ENCODE data around the gene NUP43.
"Not testable (repeated sequence)": the region's sequence is repeated elsewhere in the genome, so short reads cannot be mapped to it uniquely, and the experiment has no call there.

Gene NUP43

DNA sequence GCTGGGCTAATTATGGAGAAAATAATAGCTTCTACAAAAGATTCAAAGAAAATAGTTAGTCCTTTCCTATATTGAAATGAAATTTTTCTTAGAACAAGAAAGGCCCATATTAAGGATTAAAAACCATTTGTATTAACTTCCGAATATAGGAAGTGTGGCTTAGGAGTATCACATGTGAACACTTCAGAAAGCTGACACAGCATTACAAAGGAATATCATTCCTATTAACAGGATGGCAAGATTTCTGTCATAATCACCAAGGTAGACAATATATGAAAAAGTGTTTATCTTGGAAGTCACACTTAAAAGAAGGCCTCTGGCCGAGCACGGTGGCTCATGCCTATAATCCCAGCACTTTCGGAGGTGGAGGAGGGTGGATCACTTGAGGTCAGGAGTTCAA, 23.1 kb downstream of the NUP43 start:
- ATAC-seq = no peak
- no peak overlapping the region for H3K27ac Mint-ChIP-seq
- no peak overlapping the region for H3K4me3 Mint-ChIP-seq
- H3K4me1 Mint-ChIP-seq = peaks cover 7% of the 10 kb centered on the region
- H3K27me3 Mint-ChIP-seq = no peaks in the 10 kb centered on the region
- no peaks in the 10 kb centered on the region for H3K9me3 Mint-ChIP-seq
- no peak for DNase-seq

DNA sequence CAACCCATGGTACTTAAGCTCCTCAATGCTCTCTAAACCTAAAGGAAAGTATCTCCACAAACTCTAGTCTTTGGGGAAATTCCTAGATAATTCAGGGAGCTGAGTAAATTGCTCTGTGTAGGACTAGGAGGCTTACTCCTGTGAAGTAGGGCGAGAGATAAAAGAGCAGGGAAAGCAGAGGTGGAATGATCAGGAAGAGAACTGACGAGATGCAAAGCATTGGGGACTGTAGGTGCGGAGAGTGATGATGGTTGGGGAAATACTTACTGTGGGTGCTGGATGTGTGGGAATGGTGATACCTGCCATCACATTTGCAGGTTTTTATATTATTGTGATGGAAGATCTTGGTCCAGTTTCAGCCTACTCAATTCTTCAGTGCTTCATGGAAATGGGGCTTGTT, 26.8 kb downstream of the NUP43 start:
- Mint-ChIP-seq H3K9me3 (no peaks in the 10 kb centered on the region), H3K4me1 (peaks cover 15% of the 10 kb centered on the region), H3K27me3 (no peaks in the 10 kb centered on the region), H3K27ac (no peak overlapping the region), H3K4me3 (no peak overlapping the region)
- DNase-seq (no peak), ATAC-seq (no peak)

DNA sequence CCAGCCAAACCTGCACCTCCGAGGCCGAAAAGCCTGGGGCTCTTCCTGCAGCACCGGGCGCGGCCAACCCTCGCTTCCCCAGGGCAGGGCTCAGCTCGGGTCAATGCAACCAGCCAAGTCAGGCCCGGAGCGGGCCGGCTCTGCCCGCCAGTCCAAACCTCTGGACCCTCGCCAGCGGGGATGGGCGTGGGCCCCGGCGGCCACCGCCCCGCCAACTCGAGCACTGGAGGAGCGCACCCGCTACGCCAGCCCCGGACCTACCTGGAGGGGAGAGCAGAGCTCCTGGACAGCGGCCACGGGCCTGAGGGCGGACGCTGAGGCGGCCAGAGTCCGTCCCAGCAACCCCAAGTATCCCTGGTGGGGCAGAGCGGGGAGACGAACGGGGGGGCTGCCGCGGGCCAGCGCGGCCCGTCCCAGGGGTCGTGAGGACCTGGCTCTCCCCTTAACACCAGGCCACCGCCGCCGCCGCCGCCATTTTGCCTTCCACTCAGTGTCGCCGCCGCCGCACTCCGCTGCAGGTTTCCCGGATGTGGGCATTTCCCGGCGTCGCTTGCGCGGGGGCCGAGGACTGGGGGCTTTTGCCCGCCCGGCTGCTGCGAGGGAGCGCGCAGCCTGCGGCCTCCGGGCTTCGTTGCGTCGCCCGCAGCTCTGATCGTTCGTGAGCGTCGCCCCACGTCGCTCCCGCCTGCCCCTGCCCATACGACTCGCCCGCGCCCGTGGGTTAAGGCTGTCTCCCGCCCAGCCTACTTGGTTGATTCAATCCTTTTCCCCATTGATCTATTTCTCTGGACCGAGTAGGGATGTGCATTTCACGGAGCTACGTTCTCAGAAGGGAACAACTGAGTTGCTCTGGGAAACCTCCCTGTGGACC, 28.5 kb downstream of the NUP43 start, which contains the start of gene LATS1:
LATS1 (minus strand) TSS at position 514 of the 871 bp plus-strand sequence. CDS start 15,975 bp downstream, outside the sequence.
- ATAC-seq (peak; percentile 94), DNase-seq (peak; percentile 91 to 93)
- Mint-ChIP-seq H3K4me1 (peaks cover 18% of the 10 kb centered on the region), H3K4me3 (peak within 1 kb of the TSS; percentile 98 to 100), H3K27me3 (no peaks in the 10 kb centered on the region), H3K27ac (peak within 1 kb of the TSS; percentile 97 to 98), H3K9me3 (no peaks in the 10 kb centered on the region)

DNA sequence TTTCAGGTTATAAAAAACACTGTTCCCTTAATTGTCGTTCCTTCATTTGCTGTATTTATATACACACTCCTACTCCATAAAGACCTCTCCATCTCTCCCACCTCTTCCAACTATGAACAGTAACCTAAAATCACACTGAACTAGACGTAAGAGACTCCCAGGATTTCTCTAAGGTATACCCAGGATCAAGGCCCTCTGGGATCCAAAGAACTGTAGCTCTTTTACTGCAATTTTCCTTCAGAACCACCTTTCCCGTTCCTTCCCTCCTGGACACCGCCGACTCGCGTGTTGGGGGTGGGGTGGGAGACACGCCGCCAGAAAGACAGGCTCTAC, 29.1 kb downstream of the NUP43 start:
- H3K4me1 Mint-ChIP-seq = peaks cover 18% of the 10 kb centered on the region
- H3K27ac Mint-ChIP-seq = peak overlapping the region; percentile 97 to 98
- H3K4me3 Mint-ChIP-seq = peak overlapping the region; percentile 98 to 100
- no peaks in the 10 kb centered on the region for H3K9me3 Mint-ChIP-seq
- H3K27me3 Mint-ChIP-seq = no peaks in the 10 kb centered on the region
- ATAC-seq (no peak), DNase-seq (no peak)

DNA sequence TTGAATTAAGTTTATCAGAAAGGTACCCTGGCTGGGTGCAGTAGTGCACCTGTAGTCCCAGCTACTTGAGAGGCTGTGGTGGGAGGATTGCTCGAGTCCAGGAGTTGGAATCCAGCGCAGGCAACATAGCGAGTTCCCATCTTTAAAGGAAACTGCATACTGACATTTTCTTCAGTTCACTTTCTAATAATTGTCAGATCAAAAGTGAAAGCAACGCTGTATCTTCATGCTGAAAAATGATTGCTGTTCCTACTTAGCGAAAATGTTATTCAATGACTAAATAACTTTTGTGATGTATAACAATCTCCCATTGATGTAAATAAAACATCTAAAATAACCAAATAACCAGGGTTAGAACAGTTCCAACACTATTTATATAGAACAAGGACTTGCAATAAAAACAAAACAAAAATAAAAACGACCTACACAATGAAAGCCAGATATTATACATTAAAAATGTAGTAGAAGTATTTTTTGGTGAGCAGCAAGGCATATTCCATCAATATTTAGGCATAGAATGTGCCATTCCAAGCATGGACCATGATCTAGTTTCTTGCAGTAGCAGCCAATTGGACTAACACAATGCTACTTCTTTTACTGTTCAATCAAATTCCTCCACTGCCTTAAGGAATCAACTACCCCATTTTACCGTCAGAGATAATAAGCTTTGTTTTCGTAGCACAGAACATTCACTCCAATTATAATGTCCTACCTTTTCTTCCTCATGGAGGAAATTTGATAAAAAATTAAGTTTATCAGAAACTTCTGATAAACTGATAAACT, 30.0 kb downstream of the NUP43 start:
- peak overlapping the region; percentile 57 to 89 for H3K27ac Mint-ChIP-seq
- no peaks in the 10 kb centered on the region for H3K9me3 Mint-ChIP-seq
- peak overlapping the region; percentile 98 to 100 for H3K4me3 Mint-ChIP-seq
- no peak for ATAC-seq
- DNase-seq = no peak
- no peaks in the 10 kb centered on the region for H3K27me3 Mint-ChIP-seq
- peaks cover 25% of the 10 kb centered on the region for H3K4me1 Mint-ChIP-seq

DNA sequence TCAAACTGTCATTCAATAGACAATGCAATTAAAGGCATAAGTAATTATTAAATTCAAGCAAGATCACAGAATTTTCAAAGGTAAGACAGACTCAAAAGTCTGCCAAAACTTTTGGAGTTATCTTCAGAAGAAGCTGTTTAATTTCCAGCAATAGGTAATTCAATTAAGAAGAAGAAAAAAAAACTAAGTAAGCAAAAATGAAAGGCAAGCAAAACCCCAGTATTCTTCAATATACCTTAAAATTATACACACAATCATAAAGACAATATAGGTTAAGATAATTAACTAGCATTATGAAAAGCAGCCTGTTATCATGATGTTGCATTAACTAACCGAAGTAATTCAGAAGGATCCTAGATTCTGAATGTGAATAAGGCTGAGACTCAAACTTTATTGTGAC, 31.9 kb downstream of the NUP43 start:
- H3K27me3 Mint-ChIP-seq = no peaks in the 10 kb centered on the region
- no peaks in the 10 kb centered on the region for H3K9me3 Mint-ChIP-seq
- ATAC-seq (no peak), DNase-seq (no peak)
- H3K4me1 Mint-ChIP-seq = peaks cover 42% of the 10 kb centered on the region
- no peak overlapping the region for H3K27ac Mint-ChIP-seq
- no peak overlapping the region for H3K4me3 Mint-ChIP-seq

DNA sequence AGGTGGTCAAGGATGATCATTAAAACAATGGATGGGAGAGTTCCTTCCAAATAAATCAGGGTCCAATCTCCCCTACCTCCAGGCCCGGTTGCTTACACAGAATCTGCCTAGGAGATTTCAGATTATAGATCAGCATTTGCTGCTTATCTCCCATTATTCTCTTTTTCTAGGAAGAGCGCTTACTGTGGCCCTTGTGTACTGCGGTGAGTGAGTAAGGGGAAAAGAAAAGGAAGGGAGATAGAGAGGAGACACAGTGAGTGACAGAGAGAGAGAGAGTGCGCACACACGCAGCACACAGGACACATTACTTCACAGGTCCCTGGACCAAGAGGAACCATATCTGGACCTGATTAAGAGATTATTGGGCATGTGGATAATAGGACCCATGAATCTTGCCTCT, 34.6 kb downstream of the NUP43 start:
- DNase-seq = no peak
- Mint-ChIP-seq H3K4me3 (no peak overlapping the region), H3K27ac (no peak overlapping the region), H3K4me1 (peaks cover 56% of the 10 kb centered on the region), H3K27me3 (no peaks in the 10 kb centered on the region), H3K9me3 (no peaks in the 10 kb centered on the region)
- ATAC-seq = no peak

DNA sequence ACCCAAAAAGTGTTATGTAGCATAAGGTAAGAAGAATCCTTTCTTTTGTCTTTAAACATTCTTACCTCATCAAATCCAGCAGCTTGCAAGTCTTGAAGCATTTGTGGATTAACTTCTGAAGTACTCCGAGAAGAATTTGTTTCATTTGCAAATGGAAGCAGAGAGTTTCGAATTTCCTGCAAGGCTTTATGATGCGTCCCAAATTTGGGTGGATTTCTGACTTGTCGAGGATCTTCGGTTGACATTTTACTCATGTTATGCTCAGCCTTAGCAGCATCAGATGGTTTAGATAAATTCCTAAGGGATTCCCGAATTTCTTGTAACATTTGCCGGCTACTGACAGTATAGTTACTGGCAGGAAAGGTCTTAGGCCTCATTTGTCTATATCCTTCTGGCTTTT, 44.6 kb downstream of the NUP43 start:
- DNase-seq = no peak
- Mint-ChIP-seq H3K27me3 (no peaks in the 10 kb centered on the region), H3K9me3 (no peaks in the 10 kb centered on the region), H3K27ac (no peak overlapping the region), H3K4me3 (no peak overlapping the region), H3K4me1 (peaks cover 15% of the 10 kb centered on the region)
- ATAC-seq = no peak

DNA sequence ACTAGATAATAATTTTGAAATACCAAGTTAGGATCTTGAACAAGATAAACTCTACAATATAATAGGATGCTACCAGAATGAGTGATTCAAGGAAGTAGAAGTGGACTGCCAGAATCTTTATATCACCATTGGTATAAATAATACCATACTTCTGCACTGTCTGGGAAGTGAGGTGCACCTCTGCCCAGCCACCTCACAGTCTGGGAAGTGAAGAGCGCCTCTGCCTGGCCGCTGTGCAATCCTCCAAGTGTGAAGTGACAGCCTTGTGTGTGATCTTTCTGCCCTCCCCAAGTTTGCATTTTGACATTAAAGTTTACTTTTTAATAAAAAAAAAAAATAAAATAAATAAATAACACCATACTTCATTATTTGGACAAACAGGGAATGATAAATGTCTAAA, 47.2 kb downstream of the NUP43 start:
- Mint-ChIP-seq H3K4me1 (peaks cover 8% of the 10 kb centered on the region), H3K9me3 (no peaks in the 10 kb centered on the region), H3K27ac (peak overlapping the region in 1 of 2 donors; percentile 9), H3K27me3 (no peaks in the 10 kb centered on the region), H3K4me3 (no peak overlapping the region)
- ATAC-seq = no peak
- DNase-seq = no peak

DNA sequence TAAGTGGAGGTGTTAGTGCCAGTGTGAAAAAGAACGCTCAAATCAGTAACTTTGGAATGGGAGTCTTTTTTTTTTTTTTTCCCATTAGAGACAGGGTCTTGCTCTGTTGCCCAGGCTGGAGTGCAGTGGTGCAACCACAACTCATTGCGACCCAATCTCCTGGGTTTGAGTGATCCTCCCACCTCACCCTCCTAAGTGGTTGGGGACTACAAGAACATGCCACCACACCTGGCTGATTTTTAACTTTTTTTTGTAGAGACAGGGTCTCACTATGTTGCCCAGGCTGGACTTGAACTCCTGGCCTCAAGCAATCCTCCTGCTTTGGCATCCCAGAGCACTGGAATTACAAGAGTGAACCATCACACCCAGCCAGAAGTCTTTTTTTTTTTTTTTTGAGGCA, 48.2 kb downstream of the NUP43 start:
- H3K4me3 Mint-ChIP-seq = no peak overlapping the region
- no peaks in the 10 kb centered on the region for H3K27me3 Mint-ChIP-seq
- H3K27ac Mint-ChIP-seq = peak overlapping the region in 1 of 2 donors; percentile 42
- DNase-seq (no peak), ATAC-seq (no peak)
- H3K4me1 Mint-ChIP-seq = peaks cover 8% of the 10 kb centered on the region
- no peaks in the 10 kb centered on the region for H3K9me3 Mint-ChIP-seq

DNA sequence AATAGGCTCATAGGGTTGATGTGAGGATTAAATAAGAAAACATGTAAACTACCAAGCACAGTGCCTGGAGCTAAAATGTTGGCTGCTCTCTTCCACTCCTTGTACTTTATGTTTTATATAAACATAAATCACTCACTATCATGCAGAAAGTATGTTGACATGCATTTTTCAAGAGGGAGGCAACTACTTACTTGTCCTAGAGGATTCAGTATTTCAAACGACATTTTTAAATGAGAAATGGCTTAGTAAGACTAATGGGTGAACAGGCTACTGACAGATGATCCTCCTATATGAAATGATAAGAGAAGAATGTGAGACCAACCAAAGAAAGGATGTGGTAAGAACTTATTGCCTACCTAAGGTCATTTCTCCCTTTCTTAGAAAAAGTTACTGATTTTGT, 49.4 kb downstream of the NUP43 start:
- ATAC-seq = no peak
- H3K4me1 Mint-ChIP-seq = peaks cover 8% of the 10 kb centered on the region
- no peaks in the 10 kb centered on the region for H3K9me3 Mint-ChIP-seq
- H3K27me3 Mint-ChIP-seq = no peaks in the 10 kb centered on the region
- H3K27ac Mint-ChIP-seq = no peak overlapping the region
- H3K4me3 Mint-ChIP-seq = no peak overlapping the region
- DNase-seq = no peak

DNA sequence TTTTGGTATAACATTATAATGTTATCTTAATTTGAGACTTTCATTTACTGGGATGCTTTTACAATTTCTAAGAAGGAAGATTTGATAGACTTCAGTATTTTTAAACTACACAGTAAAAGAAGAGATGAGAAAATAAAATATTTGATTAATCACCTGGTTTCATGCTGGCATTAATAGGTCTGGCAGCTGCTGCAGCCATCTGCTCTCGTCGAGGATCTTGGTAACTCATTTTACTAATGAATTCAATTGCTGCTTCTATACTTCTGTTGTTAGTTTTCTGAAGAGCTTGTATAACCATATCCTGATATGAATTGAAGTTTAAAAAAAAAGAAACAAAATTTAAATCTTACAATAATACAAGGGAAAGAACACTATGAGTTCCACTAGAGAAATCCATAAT, 51.4 kb downstream of the NUP43 start:
- Mint-ChIP-seq H3K27ac (no peak overlapping the region), H3K27me3 (no peaks in the 10 kb centered on the region), H3K4me3 (no peak overlapping the region), H3K9me3 (no peaks in the 10 kb centered on the region), H3K4me1 (peaks cover 8% of the 10 kb centered on the region)
- DNase-seq (no peak), ATAC-seq (no peak)

DNA sequence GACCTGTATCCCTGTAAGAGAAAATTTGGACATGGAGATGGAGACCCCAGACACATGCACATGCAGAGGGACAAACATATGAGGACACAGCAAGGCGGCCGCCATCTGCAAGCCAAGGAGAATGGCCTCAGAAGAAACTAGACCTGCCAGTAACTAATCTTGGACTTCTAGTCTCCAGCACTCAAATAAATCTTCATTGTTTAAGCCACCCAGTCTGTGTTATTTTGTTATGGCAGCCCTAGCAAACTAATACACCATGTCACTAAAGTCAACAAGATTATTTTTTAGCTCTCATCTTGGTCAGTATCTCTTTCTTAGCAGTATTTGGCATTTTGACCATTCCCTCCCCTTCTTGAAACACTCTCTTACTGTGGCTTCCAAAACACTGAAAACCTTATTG, 55.1 kb downstream of the NUP43 start:
- no peaks in the 10 kb centered on the region for H3K9me3 Mint-ChIP-seq
- DNase-seq = no peak
- H3K4me3 Mint-ChIP-seq = no peak overlapping the region
- no peaks in the 10 kb centered on the region for H3K27me3 Mint-ChIP-seq
- H3K4me1 Mint-ChIP-seq = peaks cover 23% of the 10 kb centered on the region
- no peak for ATAC-seq
- H3K27ac Mint-ChIP-seq = no peak overlapping the region

DNA sequence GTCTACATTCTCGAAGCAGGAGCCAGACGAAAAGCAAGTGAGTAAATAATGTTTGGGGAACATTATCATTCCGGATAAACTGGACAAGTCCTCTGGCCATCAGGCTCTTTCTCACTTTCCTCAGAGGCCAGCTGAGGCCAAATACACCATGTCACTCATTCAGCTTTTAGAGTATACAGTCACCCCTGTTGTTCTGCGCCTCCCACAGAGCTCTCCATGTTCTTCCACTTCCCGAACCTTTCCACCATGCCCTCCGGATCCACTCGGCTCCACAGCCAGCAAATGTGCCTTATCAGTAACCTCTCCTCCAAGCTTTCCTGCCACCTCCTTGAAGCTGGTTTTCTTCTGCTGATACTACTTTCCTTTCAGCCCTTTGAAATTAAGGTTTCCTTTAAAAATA, 60.1 kb downstream of the NUP43 start:
- Mint-ChIP-seq H3K4me3 (peak overlapping the region in 1 of 2 donors; percentile 7), H3K27ac (peak overlapping the region in 1 of 2 donors; percentile 37), H3K4me1 (peaks cover 35% of the 10 kb centered on the region), H3K27me3 (no peaks in the 10 kb centered on the region), H3K9me3 (no peaks in the 10 kb centered on the region)
- no peak for ATAC-seq
- no peak for DNase-seq

DNA sequence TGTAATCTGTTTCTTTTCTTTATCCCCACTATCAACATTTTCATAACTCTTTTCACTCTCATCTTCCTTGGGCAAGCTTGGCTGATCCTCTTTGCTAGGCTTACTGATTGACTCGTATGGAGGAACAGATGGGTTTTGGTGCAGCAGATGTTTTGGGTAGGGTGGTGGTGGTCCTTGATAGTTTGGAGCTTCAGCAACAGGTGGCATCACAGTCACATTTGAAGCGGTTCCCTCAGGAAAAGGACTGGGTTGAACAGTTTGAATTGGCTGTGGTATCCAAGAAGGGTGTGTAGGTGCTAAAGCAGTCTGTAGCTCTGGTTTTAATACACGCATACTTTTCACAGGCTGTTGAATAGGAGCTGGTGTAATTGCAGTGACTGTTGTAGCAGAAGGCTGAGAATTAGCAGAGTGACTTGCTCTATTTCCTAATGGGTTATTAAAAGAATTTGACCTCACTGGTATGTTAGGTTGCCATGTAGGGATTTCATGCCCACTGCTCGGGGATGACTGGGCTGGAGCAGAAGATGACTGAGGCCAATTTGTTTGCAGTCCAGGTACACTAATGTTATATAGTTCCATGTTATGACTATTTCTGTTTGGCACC, 63.0 kb downstream of the NUP43 start:
- H3K27ac Mint-ChIP-seq = no peak overlapping the region
- H3K9me3 Mint-ChIP-seq = no peaks in the 10 kb centered on the region
- no peak for DNase-seq
- H3K4me1 Mint-ChIP-seq = peaks cover 31% of the 10 kb centered on the region
- no peaks in the 10 kb centered on the region for H3K27me3 Mint-ChIP-seq
- no peak overlapping the region for H3K4me3 Mint-ChIP-seq
- no peak for ATAC-seq

DNA sequence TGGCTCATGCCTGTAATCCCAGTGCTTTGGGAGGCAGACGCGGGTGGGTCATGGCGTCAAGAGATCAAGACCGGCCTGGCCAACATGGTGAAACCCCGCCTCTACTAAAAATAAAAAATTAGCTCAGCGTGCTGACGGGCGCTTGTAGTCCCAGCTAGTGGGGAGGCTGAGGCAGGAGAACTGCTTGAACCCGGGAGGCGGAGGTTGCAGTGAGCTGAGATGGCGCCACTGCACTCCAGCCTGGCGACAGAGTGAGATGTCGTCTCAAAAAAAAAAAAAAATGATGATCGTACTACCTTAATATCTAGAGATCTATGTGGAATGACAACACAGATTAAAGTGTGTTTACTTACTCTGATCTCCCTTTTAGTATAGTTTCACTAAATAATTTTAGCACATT, 64.5 kb downstream of the NUP43 start:
- ATAC-seq, DNase-seq, H3K4me3 Mint-ChIP-seq, H3K9me3 Mint-ChIP-seq, H3K27ac Mint-ChIP-seq, H3K27me3 Mint-ChIP-seq: not testable (repeated sequence)
- H3K4me1 Mint-ChIP-seq = peaks cover 18% of the 10 kb centered on the region

Measured in stimulated activated naive CD8-positive, alpha-beta T cell treated with anti-CD3 and anti-CD28 coated beads, Interleukin-15, amount 100 ng/mL, for 72 hours (primary cell).